CD4-positive, alpha-beta T cell (primary cell): Measurements from ENCODE around the gene UBE2U. TPM values are rescaled to one million over a fixed set of nuclear protein-coding genes. Genes with fewer than 3 reads are reported as not detected.

Source experiments
- ATAC-seq: fragments of 200-7000 bp; cut with Tn5 transposase; one replicate; pipeline ENCODE4 v1.10.0; 2022; ENCODE audit warnings: mild to moderate bottlenecking; ENCODE audit not compliant: poor library complexity
- CTCF ChIA-PET: fragments of 350-600 bp; sonication (Branson Sonifier 250); formaldehyde crosslinking; loops from one replicate; lab custom pipeline; 2021; ENCODE audit warnings: antibody characterized with exemption, inconsistent platforms; lab: Charles Lee
- POLR2A ChIA-PET: fragments of 350-600 bp; sonication (Branson Sonifier 250); formaldehyde crosslinking; loops from one replicate; lab custom pipeline; 2021; ENCODE audit warnings: antibody characterized with exemption, inconsistent platforms; lab: Charles Lee
- DNase-seq, 14 experiments: peaks; one replicate each; pipeline ENCODE4 v3.0.0-alpha.2; 2013 to 2020; ENCODE audit warnings: mixed read lengths in 2 of 14
- H3K27ac ChIP-seq, 2 donors: one replicate each; pipeline versions ENCODE4 v1.5.1 to v1.7.0; 2013; ENCODE audit warnings: low read length in 2 of 2, low read depth in 1 of 2, mild to moderate bottlenecking in 1 of 2
- H3K27me3 ChIP-seq, 2 experiments: 1 replicate in 1 of 2; 2 replicates in 1 of 2; pipeline versions ENCODE4 v1.6.1 to v1.7.0; 2013; ENCODE audit warnings: low read length in 2 of 2, control low read depth in 1 of 2, mild to moderate bottlenecking in 1 of 2, moderate library complexity in 1 of 2; ENCODE audit not compliant: insufficient read depth in 2 of 2, control insufficient read depth in 1 of 2
- H3K36me3 ChIP-seq: one replicate; pipeline ENCODE4 v1.6.1; 2013; ENCODE audit warnings: low read length, control low read depth; ENCODE audit not compliant: insufficient read depth
- H3K4me1 ChIP-seq: one replicate; pipeline ENCODE4 v1.6.1; 2013; ENCODE audit warnings: low read length, control low read depth; ENCODE audit not compliant: insufficient read depth
- H3K4me3 ChIP-seq: one replicate; pipeline ENCODE4 v1.5.1; 2013; ENCODE audit warnings: mild to moderate bottlenecking, low read length, moderate library complexity
- H3K9me3 ChIP-seq, 2 experiments: 1 replicate in 1 of 2; 2 replicates in 1 of 2; pipeline versions ENCODE4 v1.6.1 to v1.7.0; 2013; ENCODE audit warnings: low read length in 2 of 2, mild to moderate bottlenecking in 2 of 2, control low read depth in 1 of 2, moderate library complexity in 1 of 2; ENCODE audit not compliant: control insufficient read depth in 1 of 2, insufficient read depth in 1 of 2
- H3K27ac Mint-ChIP-seq: one replicate; pipeline ENCODE4 v1.8.0; 2020; ENCODE audit warnings: mixed read lengths
- H3K27me3 Mint-ChIP-seq: one replicate; pipeline ENCODE4 v1.8.0; 2021; ENCODE audit warnings: mixed read lengths
- H3K36me3 Mint-ChIP-seq: one replicate; pipeline ENCODE4 v1.8.0; 2021; ENCODE audit warnings: low read depth, mixed read lengths
- H3K4me1 Mint-ChIP-seq: one replicate; pipeline ENCODE4 v1.8.0; 2021; ENCODE audit warnings: low read depth, mixed read lengths
- H3K4me3 Mint-ChIP-seq: one replicate; pipeline ENCODE4 v1.8.0; 2020; ENCODE audit warnings: mild to moderate bottlenecking, mixed read lengths
- H3K9me3 Mint-ChIP-seq: one replicate; pipeline ENCODE4 v1.8.0; 2020; ENCODE audit warnings: mixed read lengths
- intact Hi-C, 2 experiments: fragments of 100-400 bp; cut with DNase I in 1 of 2; cut with micrococcal nuclease in 1 of 2; formaldehyde crosslinking; loops; one replicate each; pipeline versions ENCODE4 v1.15.1 to v1.9.0; 2023 to 2025; cut with DNase I, micrococcal nuclease
- total RNA-seq, 174 experiments: library from RNA in 2 of 174; stranded (reverse) in 2 of 174; gene quantifications; one replicate each; pipeline ENCODE4 v1.2.3 and lab custom pipeline; 2021 to 2026
- TF ChIP-seq, protein P1 (sequence below): fragments of 200-600 bp; IDR thresholded peaks from one replicate; pipeline ENCODE4 v1.8.0; 2022; ENCODE audit warnings: antibody characterized with exemption, mild to moderate bottlenecking

UBE2U gene
- total RNA-seq, 2 experiments from 2014 or later, result not detected

DNA sequence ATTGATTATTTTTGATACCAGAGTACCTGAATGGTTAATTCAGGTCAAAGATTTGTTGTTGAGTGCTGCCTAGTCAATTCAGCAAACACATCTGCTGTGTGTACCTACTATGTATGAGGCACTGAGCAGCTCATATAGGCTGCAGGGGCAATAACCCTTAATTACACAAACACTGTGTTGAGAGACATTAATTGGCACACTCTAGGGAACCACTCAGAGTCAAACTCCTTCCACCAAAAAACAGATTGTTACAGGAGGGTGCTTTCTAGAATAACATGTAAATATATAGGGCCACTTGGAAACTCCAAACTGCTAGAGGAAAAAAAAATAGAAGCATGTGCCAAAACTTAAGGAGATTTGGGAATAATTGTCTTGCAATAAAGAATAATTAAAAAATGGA is 31.3 kb downstream of the UBE2U start:
- Histone ChIP-seq H3K27ac (no peak overlapping the region), H3K4me3 (no peak overlapping the region), H3K9me3 (no peaks in the 10 kb centered on the region), H3K4me1 (no peaks in the 10 kb centered on the region), H3K36me3 (no peaks in the 10 kb centered on the region), H3K27me3 (peaks cover 0 to 16% of the 10 kb centered on the region in 2 experiments)
- ATAC-seq (no peak), DNase-seq (no peak)
- Mint-ChIP-seq H3K36me3 (no peaks in the 10 kb centered on the region), H3K4me1 (no peaks in the 10 kb centered on the region), H3K9me3 (no peaks in the 10 kb centered on the region), H3K27ac (no peak overlapping the region), H3K27me3 (peaks cover 28% of the 10 kb centered on the region), H3K4me3 (no peak overlapping the region)
- TF ChIP-seq, protein P1, sequence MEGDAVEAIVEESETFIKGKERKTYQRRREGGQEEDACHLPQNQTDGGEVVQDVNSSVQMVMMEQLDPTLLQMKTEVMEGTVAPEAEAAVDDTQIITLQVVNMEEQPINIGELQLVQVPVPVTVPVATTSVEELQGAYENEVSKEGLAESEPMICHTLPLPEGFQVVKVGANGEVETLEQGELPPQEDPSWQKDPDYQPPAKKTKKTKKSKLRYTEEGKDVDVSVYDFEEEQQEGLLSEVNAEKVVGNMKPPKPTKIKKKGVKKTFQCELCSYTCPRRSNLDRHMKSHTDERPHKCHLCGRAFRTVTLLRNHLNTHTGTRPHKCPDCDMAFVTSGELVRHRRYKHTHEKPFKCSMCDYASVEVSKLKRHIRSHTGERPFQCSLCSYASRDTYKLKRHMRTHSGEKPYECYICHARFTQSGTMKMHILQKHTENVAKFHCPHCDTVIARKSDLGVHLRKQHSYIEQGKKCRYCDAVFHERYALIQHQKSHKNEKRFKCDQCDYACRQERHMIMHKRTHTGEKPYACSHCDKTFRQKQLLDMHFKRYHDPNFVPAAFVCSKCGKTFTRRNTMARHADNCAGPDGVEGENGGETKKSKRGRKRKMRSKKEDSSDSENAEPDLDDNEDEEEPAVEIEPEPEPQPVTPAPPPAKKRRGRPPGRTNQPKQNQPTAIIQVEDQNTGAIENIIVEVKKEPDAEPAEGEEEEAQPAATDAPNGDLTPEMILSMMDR, result no peak
- intact Hi-C loops, result no loop called here
- CTCF ChIA-PET, result no interaction called here
- POLR2A ChIA-PET, result no interaction called here

DNA sequence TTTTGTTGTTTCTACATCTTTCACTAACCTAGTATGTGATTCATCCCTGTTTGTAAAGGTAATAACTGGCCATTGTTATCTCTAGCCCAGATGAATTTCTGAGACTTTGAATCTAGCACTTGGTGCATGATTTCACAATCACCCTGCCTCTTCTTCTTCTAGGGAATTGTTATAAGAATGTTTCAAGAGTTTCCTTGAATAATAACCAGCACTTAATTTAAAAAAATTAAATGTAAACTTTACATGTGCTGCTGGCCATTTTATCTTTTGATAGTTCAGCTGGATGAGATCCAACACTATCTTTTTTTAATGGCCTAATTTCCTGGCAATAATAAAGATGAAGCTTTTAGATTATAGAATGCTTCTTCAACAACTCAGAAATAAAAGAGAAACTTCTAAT is 31.8 kb downstream of the UBE2U start:
- Histone ChIP-seq H3K36me3 (no peaks in the 10 kb centered on the region), H3K27me3 (peaks cover 0 to 16% of the 10 kb centered on the region in 2 experiments), H3K4me3 (no peak overlapping the region), H3K9me3 (no peaks in the 10 kb centered on the region), H3K27ac (no peak overlapping the region), H3K4me1 (no peaks in the 10 kb centered on the region)
- Mint-ChIP-seq H3K4me3 (no peak overlapping the region), H3K27me3 (peaks cover 23% of the 10 kb centered on the region), H3K9me3 (no peaks in the 10 kb centered on the region), H3K4me1 (no peaks in the 10 kb centered on the region), H3K27ac (no peak overlapping the region), H3K36me3 (no peaks in the 10 kb centered on the region)
- DNase-seq, result no peak
- ChIA-PET CTCF (no interaction called here), POLR2A (no interaction called here)
- intact Hi-C loops, result no loop called here
- TF ChIP-seq, protein P1, result no peak
- ATAC-seq, result no peak

DNA sequence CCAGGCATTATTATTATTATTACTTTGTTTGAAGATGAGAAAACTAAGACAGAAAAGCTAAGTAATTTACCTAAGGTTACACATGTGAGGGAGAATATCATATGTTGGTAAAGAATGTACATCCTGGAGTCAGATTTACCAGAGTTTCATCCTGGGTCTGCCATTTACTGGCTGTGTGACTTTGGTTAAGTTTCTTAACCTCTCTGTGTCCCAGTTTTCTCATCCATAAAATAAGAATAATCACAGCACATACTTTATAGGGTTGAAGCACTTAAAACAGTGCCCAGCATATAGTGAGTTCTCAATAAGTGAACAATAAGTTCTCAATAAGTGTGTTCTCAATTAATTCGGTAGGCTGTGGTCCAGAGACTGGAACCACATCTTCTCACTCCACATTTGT is 32.5 kb downstream of the UBE2U start:
- Mint-ChIP-seq H3K27me3 (peaks cover 18% of the 10 kb centered on the region), H3K4me1 (no peaks in the 10 kb centered on the region), H3K27ac (no peak overlapping the region), H3K36me3 (no peaks in the 10 kb centered on the region), H3K9me3 (no peaks in the 10 kb centered on the region), H3K4me3 (no peak overlapping the region)
- CTCF ChIA-PET, result no interaction called here
- H3K27me3 ChIP-seq, result peaks cover 0 to 16% of the 10 kb centered on the region in 2 experiments
- H3K9me3 ChIP-seq, result no peaks in the 10 kb centered on the region
- intact Hi-C loops, result no loop called here
- no peak overlapping the region for H3K4me3 ChIP-seq
- H3K27ac ChIP-seq, result no peak overlapping the region
- TF ChIP-seq, protein P1, result no peak
- ATAC-seq, result no peak
- no peaks in the 10 kb centered on the region for H3K36me3 ChIP-seq
- DNase-seq, result no peak
- H3K4me1 ChIP-seq, result no peaks in the 10 kb centered on the region
- POLR2A ChIA-PET, result no interaction called here
